Epithelial cell of esophagus (primary cell): ENCODE data around the gene FBXL12.
"Not testable (repeated sequence)": the region's sequence is repeated elsewhere in the genome, so short reads cannot be mapped to it uniquely, and the experiment has no call there.

ENCODE experiments used
- DNase-seq: peaks from one replicate; pipeline ENCODE4 v3.0.0; 2010; ENCODE audit warnings: low read depth
- H3K4me3 ChIP-seq: 2 replicates; pipeline ENCODE4 v1.5.1; 2011; ENCODE audit warnings: mild to moderate bottlenecking, low read length, control low read depth
- CTCF ChIP-seq: IDR thresholded peaks from 2 replicates; pipeline ENCODE4 v1.5.1; 2011; ENCODE audit warnings: low read depth, mild to moderate bottlenecking, low read length, control low read depth, inconsistent platforms; ENCODE audit not compliant: insufficient read depth; ENCODE audit errors: missing control alignments

FBXL12 gene

GRCh38 chr19:9849791-9850190 is 30.9 kb upstream of the FBXL12 start:
- no peak for DNase-seq
- TF ChIP-seq CTCF, result no peak
- H3K4me3 ChIP-seq, result no peak overlapping the region

DNA sequence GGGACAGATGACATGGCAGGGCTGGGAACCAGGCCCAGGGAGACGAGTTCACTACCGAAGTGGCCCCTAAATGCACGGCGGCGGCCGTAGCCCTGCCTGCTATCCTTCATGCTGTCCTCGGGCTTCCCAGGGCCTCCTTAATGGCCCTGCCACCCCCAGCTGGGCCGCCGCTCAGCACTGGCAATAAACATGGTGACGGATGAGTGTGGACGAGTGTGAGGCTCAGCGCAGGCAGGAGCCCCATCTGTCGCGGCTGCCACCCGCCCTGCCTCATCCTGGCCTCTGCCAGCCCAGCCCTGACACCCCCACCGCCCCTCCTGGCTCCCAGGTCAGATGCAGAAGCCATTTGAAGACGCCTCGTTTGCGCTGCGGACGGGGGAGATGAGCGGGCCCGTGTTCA is 29.9 kb upstream of the FBXL12 start:
- no peak for TF ChIP-seq CTCF
- H3K4me3 ChIP-seq, result no peak overlapping the region
- no peak for DNase-seq

DNA sequence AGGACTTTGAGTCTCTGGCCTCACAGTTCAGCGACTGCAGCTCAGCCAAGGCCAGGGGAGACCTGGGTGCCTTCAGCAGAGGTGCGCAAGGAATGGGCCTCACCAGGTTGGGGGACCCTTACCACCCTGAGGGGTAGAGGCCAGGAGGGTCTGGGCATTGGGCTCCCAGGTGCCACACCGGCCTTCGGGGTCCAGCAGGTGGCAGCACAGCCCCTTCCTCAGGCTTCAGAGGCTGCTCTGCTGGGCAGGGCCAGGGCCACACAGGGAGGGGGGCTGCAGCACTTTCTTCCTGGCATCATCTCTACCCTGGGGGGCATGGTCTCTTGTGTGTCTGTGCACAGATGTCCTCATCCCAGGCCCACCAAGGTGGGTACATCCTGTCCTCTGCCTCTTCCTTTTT is 29.2 kb upstream of the FBXL12 start:
- TF ChIP-seq CTCF, result peak; percentile 42
- no peak overlapping the region for H3K4me3 ChIP-seq
- DNase-seq, result no peak

DNA sequence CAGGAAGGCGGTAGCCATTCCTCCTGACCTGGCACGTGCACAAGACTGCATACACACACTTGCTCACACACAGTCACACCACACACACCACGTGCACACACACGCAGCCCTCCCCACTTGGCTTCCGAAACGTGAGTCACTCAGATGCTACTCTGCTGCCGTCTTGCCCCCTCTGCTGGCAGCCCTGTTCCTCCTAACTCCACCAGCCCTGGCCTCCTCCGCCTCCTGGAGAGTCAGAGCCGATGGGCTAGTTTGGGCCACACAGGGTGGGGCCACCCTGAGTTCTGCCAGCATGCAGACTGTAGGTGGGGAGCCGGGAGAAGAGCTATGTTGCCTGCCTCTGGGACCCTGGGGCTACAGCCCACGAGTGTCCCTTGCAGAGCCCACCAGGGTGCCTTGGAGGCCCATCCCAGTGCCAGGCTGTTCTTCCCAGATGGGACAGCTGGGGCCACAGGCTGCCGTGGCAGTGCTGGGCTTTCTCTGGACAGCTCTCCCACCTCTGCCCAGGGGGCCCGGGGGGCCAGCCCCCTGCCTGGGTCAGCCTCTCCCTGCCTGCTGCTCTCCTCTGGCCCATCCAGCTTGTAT is 28.3 kb upstream of the FBXL12 start:
- no peak overlapping the region for H3K4me3 ChIP-seq
- DNase-seq, result peak; percentile 91

GRCh38 chr19:9843626-9844273 is 24.9 kb upstream of the FBXL12 start:
- not testable (repeated sequence) for DNase-seq, H3K4me3 ChIP-seq

More for the DNA sequence above, 28.3 kb upstream of the FBXL12 start:
- TF ChIP-seq CTCF, result peak; percentile 79

- no peak for DNase-seq
- TF ChIP-seq CTCF, result no peak
- H3K4me3 ChIP-seq, result no peak overlapping the region
These were observed 24.2 kb upstream of the FBXL12 start for GRCh38 chr19:9842834-9843625.

- no peak for TF ChIP-seq CTCF
- no peak for DNase-seq
- no peak overlapping the region for H3K4me3 ChIP-seq
These were observed 20.5 kb upstream of the FBXL12 start for GRCh38 chr19:9839415-9839814.
